Measurements from ENCODE around the gene SH3YL1. TPM values are rescaled to one million over a fixed set of nuclear protein-coding genes. Genes with fewer than 3 reads are reported as not detected.

The SH3YL1 gene
- polyA plus RNA-seq, 1 of the 3 experiments (the other 2 are of a cell fraction), result 22.7 TPM

- CTCF ChIA-PET, result interaction anchor here (0.6 to 1.2 kb wide), 2 partner anchors 173 to 445 kb away, joined by 3 to 4 read pairs; no protein-coding TSS in a partner anchor
- 54% methylated on average over 22 of the region's 29 CpGs for WGBS (ENCODE audit: low lambda C conversion rate)
Measured at GRCh38 chr2:191311-192190, 72.3 kb downstream of the SH3YL1 start.

GRCh38 chr2:187825-188224 is 76.0 kb downstream of the SH3YL1 start:
- Histone ChIP-seq H3K4me1 (ENCODE audit: control insufficient read depth in 1 of 2, insufficient read depth in 2 of 2, low read depth in 1 of 2, low read length in 1 of 2) (no peaks in the 10 kb centered on the region), H3K4me3 (ENCODE audit: low read depth in 2 of 2, low read length in 1 of 2) (no peak overlapping the region), H3K27me3 (ENCODE audit: insufficient read depth) (no peaks in the 10 kb centered on the region), H3F3A (replicated peaks; ENCODE audit: insufficient read depth) (no peaks in the 10 kb centered on the region), H3K27ac (ENCODE audit: low read depth in 2 of 2, low read length in 1 of 2) (no peak overlapping the region), H3K9me2 (no peaks in the 10 kb centered on the region), H4K20me1 (ENCODE audit: insufficient read depth) (no peaks in the 10 kb centered on the region), H3K36me3 (replicated peaks in 1 of 2; ENCODE audit: control insufficient read depth in 1 of 2, insufficient read depth in 2 of 2, low read length in 1 of 2) (no peaks in the 10 kb centered on the region), H3K79me2 (ENCODE audit: insufficient read depth) (no peaks in the 10 kb centered on the region), H3K9ac (no peak overlapping the region), H3K9me3 (peaks cover 12% of the 10 kb centered on the region), H2AFZ (ENCODE audit: low read depth) (no peak overlapping the region), H3K4me2 (no peak overlapping the region)
- DNase-seq, result no peak
- WGBS (ENCODE audit: low lambda C conversion rate), result 0% methylated on average over 2 of the region's 2 CpGs
- POLR2A ChIA-PET, result no interaction called here
- TF ChIP-seq MAX (IDR thresholded peaks at IDR 0.05; ENCODE audit: low read depth), result no peak
- CTCF ChIA-PET, result no interaction called here

More at GRCh38 chr2:191311-192190, 72.3 kb downstream of the SH3YL1 start:
- no peak overlapping the region for H3K4me3 ChIP-seq (ENCODE audit: low read depth in 2 of 2, low read length in 1 of 2)
- no peak overlapping the region for H3K9ac ChIP-seq
- no peaks in the 10 kb centered on the region for H3K79me2 ChIP-seq (ENCODE audit: insufficient read depth)
- H3F3A ChIP-seq (replicated peaks; ENCODE audit: insufficient read depth), result no peaks in the 10 kb centered on the region
- TF ChIP-seq FOSL2 (IDR thresholded peaks at IDR 0.05; ENCODE audit: borderline replicate concordance, low read depth) (no peak), EZH2phosphoT487 (IDR thresholded peaks at IDR 0.05; ENCODE audit: borderline replicate concordance, low read depth) (no peak)
- no peaks in the 10 kb centered on the region for H3K9me3 ChIP-seq
- no peak for DNase-seq
- H2AFZ ChIP-seq (ENCODE audit: low read depth), result no peak overlapping the region
- no peaks in the 10 kb centered on the region for H3K36me3 ChIP-seq (replicated peaks in 1 of 2; ENCODE audit: control insufficient read depth in 1 of 2, insufficient read depth in 2 of 2, low read length in 1 of 2)
- no peaks in the 10 kb centered on the region for H3K27me3 ChIP-seq (ENCODE audit: insufficient read depth)
- no peaks in the 10 kb centered on the region for H4K20me1 ChIP-seq (ENCODE audit: insufficient read depth)
- H3K27ac ChIP-seq (ENCODE audit: low read depth in 2 of 2, low read length in 1 of 2), result no peak overlapping the region
- POLR2A ChIA-PET, result no interaction called here
- no peaks in the 10 kb centered on the region for H3K4me1 ChIP-seq (ENCODE audit: control insufficient read depth in 1 of 2, insufficient read depth in 2 of 2, low read depth in 1 of 2, low read length in 1 of 2)
- no peak overlapping the region for H3K4me2 ChIP-seq
- no peaks in the 10 kb centered on the region for H3K9me2 ChIP-seq

- no peak overlapping the region for H3K27ac ChIP-seq (ENCODE audit: low read depth in 2 of 2, low read length in 1 of 2)
- peaks cover 24% of the 10 kb centered on the region for H3K9me3 ChIP-seq
- POLR2A ChIA-PET, result no interaction called here
- no peaks in the 10 kb centered on the region for H3K36me3 ChIP-seq (replicated peaks in 1 of 2; ENCODE audit: control insufficient read depth in 1 of 2, insufficient read depth in 2 of 2, low read length in 1 of 2)
- CTCF ChIA-PET, result no interaction called here
- no peak overlapping the region for H2AFZ ChIP-seq (ENCODE audit: low read depth)
- TF ChIP-seq RXRA (IDR thresholded peaks at IDR 0.05; ENCODE audit: borderline replicate concordance, low read depth) (no peak), FOSL2 (IDR thresholded peaks at IDR 0.05; ENCODE audit: borderline replicate concordance, low read depth) (no peak), EP300 (IDR thresholded peaks at IDR 0.05; ENCODE audit: borderline replicate concordance in 1 of 2, low read depth in 1 of 2, low read length in 1 of 2) (no peak), SMC3 (IDR thresholded peaks at IDR 0.05; ENCODE audit: low read depth, low read length) (no peak), CHD2 (IDR thresholded peaks at IDR 0.05; ENCODE audit: low read length, partially characterized antibody) (no peak), POLR2AphosphoS5 (IDR thresholded peaks at IDR 0.05; ENCODE audit: low read depth, low read length) (no peak), YY1 (IDR thresholded peaks at IDR 0.05; ENCODE audit: low read depth) (no peak), NFIC (IDR thresholded peaks at IDR 0.05; ENCODE audit: borderline replicate concordance) (no peak), TAF1 (IDR thresholded peaks at IDR 0.05; ENCODE audit: borderline replicate concordance, low read depth, low read length) (no peak)
- H3K27me3 ChIP-seq (ENCODE audit: insufficient read depth), result no peaks in the 10 kb centered on the region
- H3K9ac ChIP-seq, result no peak overlapping the region
- peaks cover 3% of the 10 kb centered on the region for H3F3A ChIP-seq (replicated peaks; ENCODE audit: insufficient read depth)
- H3K4me2 ChIP-seq, result no peak overlapping the region
- no peak overlapping the region for H3K4me3 ChIP-seq (ENCODE audit: low read depth in 2 of 2, low read length in 1 of 2)
- no peak for DNase-seq
- no peaks in the 10 kb centered on the region for H4K20me1 ChIP-seq (ENCODE audit: insufficient read depth)
- 0% methylated on average over 1 of the region's 1 CpG for WGBS (ENCODE audit: low lambda C conversion rate)
- H3K9me2 ChIP-seq, result no peaks in the 10 kb centered on the region
- no peaks in the 10 kb centered on the region for H3K79me2 ChIP-seq (ENCODE audit: insufficient read depth)
- H3K4me1 ChIP-seq (ENCODE audit: control insufficient read depth in 1 of 2, insufficient read depth in 2 of 2, low read depth in 1 of 2, low read length in 1 of 2), result no peaks in the 10 kb centered on the region
Measured at GRCh38 chr2:185221-185620, 78.6 kb downstream of the SH3YL1 start.

All from SK-N-SH (cell line).